Transverse colon (tissue), 3 donors: Measurements from ENCODE around the gene GLIS1.

Experiments
- EP300 ChIP-seq: sonication (generic); formaldehyde crosslinking; IDR thresholded peaks from one replicate; pipeline ENCODE4 v1.6.1; 2017; ENCODE audit warnings: antibody characterized with exemption, low read depth
- POLR2A ChIP-seq: fragments of 450-650 bp; IDR thresholded peaks from one replicate; pipeline ENCODE4 v1.6.1; 2016; ENCODE audit warnings: antibody characterized with exemption, mild to moderate bottlenecking, moderate library complexity
- TF ChIP-seq, protein P1 (sequence below), 5 experiments: fragments of 200-600 bp in 3 of 5; fragments of 450-650 bp in 2 of 5; sonication (generic) in 3 of 5; IDR thresholded peaks; 1 replicate in 2 of 5; 2 replicates in 3 of 5; pipeline ENCODE4 v1.5.1; 2016 to 2017; ENCODE audit warnings: antibody characterized with exemption in 5 of 5, inconsistent platforms in 3 of 5, mild to moderate bottlenecking in 2 of 5, moderate library complexity in 1 of 5

DNA sequence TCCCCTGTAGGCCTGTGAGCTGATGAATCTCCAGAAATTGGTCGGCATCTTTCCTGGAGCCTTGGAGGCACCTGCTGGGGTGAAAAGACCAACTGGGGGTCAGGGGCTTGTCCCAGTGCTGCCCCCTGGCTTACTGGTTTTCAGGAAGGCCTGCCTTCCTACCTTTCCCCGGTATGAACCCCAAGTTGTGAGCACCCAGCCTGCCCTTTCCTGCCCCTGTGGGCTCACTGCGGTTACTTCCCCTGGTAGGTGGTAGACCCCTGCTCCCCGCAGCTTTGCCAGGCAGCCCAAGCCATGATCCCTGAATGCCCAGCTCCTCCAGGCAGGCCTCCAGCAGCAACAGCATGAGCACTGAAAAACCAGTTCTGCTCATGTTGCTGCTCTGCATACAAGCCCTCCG, 269.6 kb downstream of the GLIS1 start:
- TF ChIP-seq EP300: no peak
- TF ChIP-seq, protein P1, sequence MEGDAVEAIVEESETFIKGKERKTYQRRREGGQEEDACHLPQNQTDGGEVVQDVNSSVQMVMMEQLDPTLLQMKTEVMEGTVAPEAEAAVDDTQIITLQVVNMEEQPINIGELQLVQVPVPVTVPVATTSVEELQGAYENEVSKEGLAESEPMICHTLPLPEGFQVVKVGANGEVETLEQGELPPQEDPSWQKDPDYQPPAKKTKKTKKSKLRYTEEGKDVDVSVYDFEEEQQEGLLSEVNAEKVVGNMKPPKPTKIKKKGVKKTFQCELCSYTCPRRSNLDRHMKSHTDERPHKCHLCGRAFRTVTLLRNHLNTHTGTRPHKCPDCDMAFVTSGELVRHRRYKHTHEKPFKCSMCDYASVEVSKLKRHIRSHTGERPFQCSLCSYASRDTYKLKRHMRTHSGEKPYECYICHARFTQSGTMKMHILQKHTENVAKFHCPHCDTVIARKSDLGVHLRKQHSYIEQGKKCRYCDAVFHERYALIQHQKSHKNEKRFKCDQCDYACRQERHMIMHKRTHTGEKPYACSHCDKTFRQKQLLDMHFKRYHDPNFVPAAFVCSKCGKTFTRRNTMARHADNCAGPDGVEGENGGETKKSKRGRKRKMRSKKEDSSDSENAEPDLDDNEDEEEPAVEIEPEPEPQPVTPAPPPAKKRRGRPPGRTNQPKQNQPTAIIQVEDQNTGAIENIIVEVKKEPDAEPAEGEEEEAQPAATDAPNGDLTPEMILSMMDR (IDR thresholded peaks at IDR 0.05): no peak
- no peak for TF ChIP-seq POLR2A
